Keratinocyte (primary cell): ENCODE data around the gene ASCL2. TPM values are rescaled to one million over a fixed set of nuclear protein-coding genes. Genes with fewer than 3 reads are reported as not detected.

Experiments
- DNase-seq: peaks from one replicate; pipeline ENCODE4 v3.0.0-alpha.2; 2011; ENCODE audit warnings: low read depth, missing footprints, low spot score
- FAIRE-seq: peaks from 2 replicates; lab custom pipeline; 2011; peaks lifted over from hg19 to GRCh38; lab: Jason Lieb, UNC
- H2AFZ ChIP-seq: 2 replicates; pipeline ENCODE4 v1.6.0; 2012; ENCODE audit warnings: low read length, control low read depth, inconsistent platforms; ENCODE audit not compliant: control insufficient read depth
- H3K27ac ChIP-seq: 2 replicates; pipeline ENCODE4 v1.5.1; 2011; ENCODE audit warnings: low read length; ENCODE audit not compliant: control insufficient read depth, insufficient read depth
- H3K27me3 ChIP-seq: 3 replicates; pipeline ENCODE4 v1.6.0; 2011; ENCODE audit warnings: low read length; ENCODE audit not compliant: control insufficient read depth, insufficient read depth; ENCODE audit errors: extremely low read depth
- H3K36me3 ChIP-seq, 2 experiments: 2 replicates in 1 of 2; 3 replicates in 1 of 2; pipeline ENCODE4 v1.5.1; 2011; ENCODE audit warnings: low read length in 2 of 2, mild to moderate bottlenecking in 1 of 2; ENCODE audit not compliant: control insufficient read depth in 2 of 2, insufficient read depth in 2 of 2; ENCODE audit errors: extremely low read depth in 1 of 2
- H3K4me1 ChIP-seq: 3 replicates; pipeline ENCODE4 v1.5.1; 2011; ENCODE audit warnings: low read length; ENCODE audit not compliant: control insufficient read depth, insufficient read depth; ENCODE audit errors: extremely low read depth
- H3K4me2 ChIP-seq: 3 replicates; pipeline ENCODE4 v1.6.0; 2011; ENCODE audit warnings: low read depth, low read length; ENCODE audit not compliant: control insufficient read depth, insufficient read depth; ENCODE audit errors: extremely low read depth
- H3K4me3 ChIP-seq, 3 experiments: fragments of 200-600 bp in 1 of 3; sonication (generic) in 1 of 3; 2 replicates in 2 of 3; 3 replicates in 1 of 3; pipeline ENCODE4 v1.5.1; 2011 to 2016; ENCODE audit warnings: low read length in 3 of 3, mild to moderate bottlenecking in 3 of 3, control low read depth in 2 of 3, inconsistent platforms in 1 of 3, low read depth in 1 of 3, mixed read lengths in 1 of 3, mixed run types in 1 of 3, moderate library complexity in 1 of 3; ENCODE audit not compliant: control insufficient read depth in 2 of 3, insufficient read depth in 2 of 3; ENCODE audit errors: extremely low read depth in 1 of 3
- H3K79me2 ChIP-seq: 2 replicates; pipeline ENCODE4 v1.6.0; 2012; ENCODE audit warnings: low read length; ENCODE audit not compliant: control insufficient read depth, insufficient read depth
- H3K9ac ChIP-seq: 3 replicates; pipeline ENCODE4 v1.6.0; 2011; ENCODE audit warnings: low read length; ENCODE audit not compliant: control insufficient read depth, insufficient read depth; ENCODE audit errors: extremely low read depth
- H3K9me1 ChIP-seq: 3 replicates; pipeline ENCODE4 v1.6.0; 2011; ENCODE audit warnings: low read length; ENCODE audit not compliant: control insufficient read depth, insufficient read depth; ENCODE audit errors: extremely low read depth
- H3K9me3 ChIP-seq: 2 replicates; pipeline ENCODE4 v1.5.1; 2012; ENCODE audit warnings: low read depth, low read length; ENCODE audit not compliant: control insufficient read depth
- H4K20me1 ChIP-seq: 3 replicates; pipeline ENCODE4 v1.6.0; 2011; ENCODE audit warnings: low read length; ENCODE audit not compliant: control insufficient read depth, insufficient read depth; ENCODE audit errors: extremely low read depth
- EZH2 ChIP-seq: IDR thresholded peaks from one replicate; pipeline ENCODE4 v1.6.1; 2012; ENCODE audit warnings: inconsistent platforms, mild to moderate bottlenecking, low read length, moderate library complexity
- dilution Hi-C: fragments of 300-500 bp; cut with MboI; formaldehyde crosslinking; loops from one replicate; pipeline ENCODE4 v1.7.0; 2020; ENCODE audit warnings: low sequenced_read_pairs; ENCODE audit not compliant: extremely low pct_ligation_motif_present
- polyA plus RNA-seq, 5 experiments: library from polyadenylated mRNA; depleted of rRNA in 3 of 5; stranded (reverse) in 3 of 5; stranded (forward) in 1 of 5; unstranded in 1 of 5; fragments of >200 nt; gene quantifications; 1 replicate in 1 of 5; 2 replicates in 3 of 5; 3 replicates in 1 of 5; pipeline versions ENCODE4 v1.2.1 to v1.2.3, GENCODE V29; 2011 to 2012; ENCODE audit warnings: missing spikeins in 2 of 5, low read depth in 1 of 5, low replicate concordance in 1 of 5
- TF ChIP-seq, protein P1 (sequence below), 3 experiments: IDR thresholded peaks in 1 of 3; conservative IDR thresholded peaks in 1 of 3; optimal IDR thresholded peaks in 1 of 3; 2 replicates in 2 of 3; 3 replicates in 1 of 3; pipeline versions ENCODE3 to v1.5.1; 2011; ENCODE audit warnings: low read length in 3 of 3, mild to moderate bottlenecking in 3 of 3, moderate library complexity in 2 of 3, control low read depth in 1 of 3, inconsistent platforms in 1 of 3; ENCODE audit not compliant: insufficient read depth in 2 of 3; ENCODE audit errors: extremely low read depth in 1 of 3

The ASCL2 gene
- polyA plus RNA-seq, 1 donor (not counting 4 experiments of a cell fraction or from before 2014, with no cell fraction given) = 0.26 TPM

DNA sequence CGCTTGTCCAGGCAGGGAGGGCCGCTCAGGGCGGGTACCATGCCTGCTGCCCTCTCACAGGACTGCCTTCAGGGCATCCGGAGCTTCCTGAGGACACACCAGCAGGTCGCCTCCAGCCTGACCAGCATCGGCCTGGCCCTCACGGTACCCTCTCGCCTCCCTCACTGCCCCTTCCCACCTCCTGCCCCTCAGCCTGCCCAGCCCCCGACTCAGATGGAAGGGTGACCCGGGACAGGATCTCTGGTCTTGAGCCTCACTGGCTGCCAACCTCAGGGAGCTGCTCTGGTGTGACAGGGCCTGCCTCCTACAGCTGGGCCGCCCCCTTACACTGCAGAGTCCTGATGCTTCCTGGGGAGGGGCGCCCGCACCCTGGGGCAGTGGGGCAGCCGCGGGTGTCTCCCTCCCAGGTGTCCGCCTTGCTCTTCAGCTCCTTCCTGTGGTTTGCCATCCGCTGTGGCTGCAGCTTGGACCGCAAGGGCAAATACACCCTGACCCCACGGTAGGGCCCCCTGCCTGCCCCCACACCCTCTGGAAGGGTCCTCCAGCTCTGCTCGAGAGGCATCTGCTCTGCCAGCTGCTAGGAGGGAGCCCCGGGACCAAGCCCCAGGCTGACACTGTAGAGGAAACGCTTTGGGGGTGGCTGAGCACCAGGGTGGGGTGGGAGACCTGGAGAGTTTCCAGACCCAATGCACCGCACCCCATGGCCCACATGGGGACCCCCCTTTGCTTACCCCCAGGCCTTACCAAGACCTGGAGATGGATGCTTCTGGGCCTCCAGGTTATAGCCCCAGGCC, 46.0 kb upstream of the ASCL2 start:
- DNase-seq (no peak), FAIRE-seq (no peak)

DNA sequence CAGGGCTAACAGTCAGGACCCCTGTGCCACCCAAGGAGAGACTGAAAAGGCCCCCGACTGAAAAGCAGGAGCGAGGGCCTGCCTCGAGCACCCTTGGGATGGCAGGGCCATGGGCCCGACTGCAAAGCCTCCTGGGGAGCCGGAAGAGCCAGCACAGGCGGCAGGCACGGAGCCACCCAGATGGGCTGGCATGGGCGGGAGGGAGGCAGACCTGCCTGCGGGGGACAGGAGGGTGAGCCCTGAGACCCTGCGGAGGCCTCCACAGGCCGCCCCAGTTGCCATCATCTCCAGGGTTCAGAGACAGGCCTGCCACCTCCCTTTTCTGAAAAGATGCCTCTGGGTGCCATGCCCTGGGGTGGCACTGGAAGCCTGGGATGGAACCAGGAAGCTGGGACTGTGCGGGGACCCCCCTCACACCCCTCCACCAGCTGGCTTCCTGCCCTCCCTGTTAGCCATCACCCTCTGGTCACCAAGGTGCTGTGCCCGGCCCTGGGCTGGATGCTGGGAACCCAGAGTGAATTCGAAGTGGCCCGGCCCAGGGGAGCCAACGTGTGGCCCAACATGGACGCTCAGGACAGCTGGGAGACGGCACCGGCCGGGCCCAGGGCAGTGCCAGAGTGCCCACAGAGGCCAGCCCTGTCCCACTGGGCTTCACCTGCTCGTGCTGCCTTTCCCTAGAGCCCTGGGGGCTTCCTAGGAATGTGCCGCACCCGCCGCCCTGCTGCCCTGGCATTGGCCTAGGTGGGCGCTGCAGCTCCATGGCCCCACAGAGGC, 45.2 kb upstream of the ASCL2 start:
- H3K9ac ChIP-seq = no peak overlapping the region
- H4K20me1 ChIP-seq = no peaks in the 10 kb centered on the region
- TF ChIP-seq, protein P1, sequence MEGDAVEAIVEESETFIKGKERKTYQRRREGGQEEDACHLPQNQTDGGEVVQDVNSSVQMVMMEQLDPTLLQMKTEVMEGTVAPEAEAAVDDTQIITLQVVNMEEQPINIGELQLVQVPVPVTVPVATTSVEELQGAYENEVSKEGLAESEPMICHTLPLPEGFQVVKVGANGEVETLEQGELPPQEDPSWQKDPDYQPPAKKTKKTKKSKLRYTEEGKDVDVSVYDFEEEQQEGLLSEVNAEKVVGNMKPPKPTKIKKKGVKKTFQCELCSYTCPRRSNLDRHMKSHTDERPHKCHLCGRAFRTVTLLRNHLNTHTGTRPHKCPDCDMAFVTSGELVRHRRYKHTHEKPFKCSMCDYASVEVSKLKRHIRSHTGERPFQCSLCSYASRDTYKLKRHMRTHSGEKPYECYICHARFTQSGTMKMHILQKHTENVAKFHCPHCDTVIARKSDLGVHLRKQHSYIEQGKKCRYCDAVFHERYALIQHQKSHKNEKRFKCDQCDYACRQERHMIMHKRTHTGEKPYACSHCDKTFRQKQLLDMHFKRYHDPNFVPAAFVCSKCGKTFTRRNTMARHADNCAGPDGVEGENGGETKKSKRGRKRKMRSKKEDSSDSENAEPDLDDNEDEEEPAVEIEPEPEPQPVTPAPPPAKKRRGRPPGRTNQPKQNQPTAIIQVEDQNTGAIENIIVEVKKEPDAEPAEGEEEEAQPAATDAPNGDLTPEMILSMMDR (optimal IDR thresholded peaks at IDR 0.05 in 1 of 3, IDR thresholded peaks at IDR 0.05 in 1 of 3, conservative IDR thresholded peaks at IDR 0.05 in 1 of 3; ENCODE audit: extremely low read depth in 1 of 3, insufficient read depth in 2 of 3, low read length in 3 of 3) = no peak
- TF ChIP-seq EZH2 = no peak

More for the DNA sequence above, 46.0 kb upstream of the ASCL2 start:
- no peaks in the 10 kb centered on the region for H3K36me3 ChIP-seq
- H4K20me1 ChIP-seq = no peaks in the 10 kb centered on the region
- H2AFZ ChIP-seq = no peak overlapping the region
- H3K4me2 ChIP-seq = no peak overlapping the region
- no peaks in the 10 kb centered on the region for H3K4me1 ChIP-seq
- no peaks in the 10 kb centered on the region for H3K79me2 ChIP-seq
- H3K4me3 ChIP-seq = no peak overlapping the region
- no peak overlapping the region for H3K27ac ChIP-seq
- dilution Hi-C loops = no loop called here
- no peak overlapping the region for H3K9ac ChIP-seq
- no peaks in the 10 kb centered on the region for H3K9me3 ChIP-seq
- TF ChIP-seq EZH2 = no peak
- TF ChIP-seq, protein P1 (optimal IDR thresholded peaks at IDR 0.05 in 1 of 3, IDR thresholded peaks at IDR 0.05 in 1 of 3, conservative IDR thresholded peaks at IDR 0.05 in 1 of 3; ENCODE audit: extremely low read depth in 1 of 3, insufficient read depth in 2 of 3, low read length in 3 of 3) = no peak
- no peaks in the 10 kb centered on the region for H3K9me1 ChIP-seq
- no peaks in the 10 kb centered on the region for H3K27me3 ChIP-seq

More for the DNA sequence above, 45.2 kb upstream of the ASCL2 start:
- no peak overlapping the region for H3K27ac ChIP-seq
- DNase-seq (no peak), FAIRE-seq (no peak)
- dilution Hi-C loops = no loop called here
- no peaks in the 10 kb centered on the region for H3K36me3 ChIP-seq
- no peaks in the 10 kb centered on the region for H3K9me1 ChIP-seq
- no peak overlapping the region for H2AFZ ChIP-seq
- no peaks in the 10 kb centered on the region for H3K27me3 ChIP-seq
- no peaks in the 10 kb centered on the region for H3K79me2 ChIP-seq
- no peak overlapping the region for H3K4me3 ChIP-seq
- no peaks in the 10 kb centered on the region for H3K9me3 ChIP-seq
- no peak overlapping the region for H3K4me2 ChIP-seq
- H3K4me1 ChIP-seq = no peaks in the 10 kb centered on the region
